GM10266 (cell line): Measurements from ENCODE around the gene ANKS6.

ENCODE experiments used
- DNase-seq: peaks from one replicate; pipeline ENCODE4 v3.0.0; 2012; ENCODE audit errors: extremely low spot score
- CTCF ChIP-seq: IDR thresholded peaks from 2 replicates; pipeline ENCODE4 v1.5.1; 2012; ENCODE audit warnings: mild to moderate bottlenecking, low read depth; ENCODE audit not compliant: control insufficient read depth, insufficient read depth; ENCODE audit errors: missing control alignments

The ANKS6 gene

GRCh38 chr9:98837516-98837915 is 41.2 kb upstream of the ANKS6 start:
- TF ChIP-seq CTCF, result no peak
- DNase-seq, result no peak

- no peak for TF ChIP-seq CTCF
- no peak for DNase-seq
Measured at GRCh38 chr9:98836206-98836605, 39.9 kb upstream of the ANKS6 start.

GRCh38 chr9:98834386-98834785 is 38.0 kb upstream of the ANKS6 start:
- no peak for DNase-seq
- no peak for TF ChIP-seq CTCF

GRCh38 chr9:98833090-98833956 is 37.0 kb upstream of the ANKS6 start:
- no peak for TF ChIP-seq CTCF
- no peak for DNase-seq

GRCh38 chr9:98832768-98833089 is 36.4 kb upstream of the ANKS6 start:
- DNase-seq, result no peak
- TF ChIP-seq CTCF, result no peak

GRCh38 chr9:98831696-98832095 is 35.3 kb upstream of the ANKS6 start:
- no peak for TF ChIP-seq CTCF
- no peak for DNase-seq

GRCh38 chr9:98830554-98830953 is 34.2 kb upstream of the ANKS6 start:
- DNase-seq, result no peak
- no peak for TF ChIP-seq CTCF
